Thyroid gland (tissue), 4 donors: ENCODE data around the gene SLC7A1. TPM values are rescaled to one million over a fixed set of nuclear protein-coding genes. Genes with fewer than 3 reads are reported as not detected.

Experiments used
- DNase-seq, 2 donors: peaks; one replicate each; pipeline ENCODE4 v3.0.0-alpha.2; 2019
- H3K27ac ChIP-seq, 3 donors: fragments of 200-600 bp; sonication (generic); 1 replicate in 2 of 3; 2 replicates in 1 of 3; pipeline ENCODE4 v1.5.1; 2016 to 2019; ENCODE audit warnings: mild to moderate bottlenecking in 1 of 3, moderate library complexity in 1 of 3
- H3K27me3 ChIP-seq: fragments of 200-600 bp; sonication (generic); one replicate; pipeline ENCODE4 v1.5.1; 2019
- H3K36me3 ChIP-seq, 2 donors: fragments of 200-600 bp; sonication (generic); one replicate each; pipeline ENCODE4 v1.5.1; 2016 to 2019
- H3K4me1 ChIP-seq, 2 donors: fragments of 200-600 bp; sonication (generic); one replicate each; pipeline ENCODE4 v1.5.1; 2017 to 2019
- H3K4me3 ChIP-seq, 3 donors: fragments of 200-600 bp; sonication (generic); replicated peaks in 1 of 3; 1 replicate in 2 of 3; 2 replicates in 1 of 3; pipeline ENCODE4 v1.5.1; 2016; ENCODE audit warnings: mild to moderate bottlenecking in 1 of 3
- H3K9me3 ChIP-seq: fragments of 200-600 bp; sonication (generic); one replicate; pipeline ENCODE4 v1.5.1; 2017
- POLR2A ChIP-seq, 2 donors: fragments of 450-650 bp; IDR thresholded peaks; one replicate each; pipeline ENCODE4 v1.6.1; 2017; ENCODE audit warnings: antibody characterized with exemption in 2 of 2, mild to moderate bottlenecking in 2 of 2, moderate library complexity in 1 of 2
- WGBS, 2 donors: methylation state at CpG; one replicate each; pipeline ENCODE4 v1.1.5; 2017; 5-methylcytosine and 5-hydroxymethylcytosine counted together
- intact Hi-C: fragments of 100-400 bp; cut with DNase I; formaldehyde crosslinking; loops from one replicate; pipeline ENCODE4 v1.15.1; 2023
- total RNA-seq, 4 donors: library from RNA; depleted of rRNA; stranded (reverse); fragments of >200 nt; gene quantifications; one replicate each; pipeline ENCODE4 v1.2.3, GENCODE V29; 2016
- TF ChIP-seq, protein P1 (sequence below), 6 experiments: fragments of 200-600 bp in 3 of 6; fragments of 450-650 bp in 3 of 6; sonication (generic) in 3 of 6; IDR thresholded peaks; one replicate each; pipeline ENCODE4 v1.5.1; 2016 to 2019; ENCODE audit warnings: antibody characterized with exemption in 6 of 6, mild to moderate bottlenecking in 2 of 6, inconsistent platforms in 1 of 6, moderate library complexity in 1 of 6

Gene SLC7A1
- total RNA-seq, 4 donors from 2014 or later: 12.9 to 31.2 (median 22.5) TPM

DNA sequence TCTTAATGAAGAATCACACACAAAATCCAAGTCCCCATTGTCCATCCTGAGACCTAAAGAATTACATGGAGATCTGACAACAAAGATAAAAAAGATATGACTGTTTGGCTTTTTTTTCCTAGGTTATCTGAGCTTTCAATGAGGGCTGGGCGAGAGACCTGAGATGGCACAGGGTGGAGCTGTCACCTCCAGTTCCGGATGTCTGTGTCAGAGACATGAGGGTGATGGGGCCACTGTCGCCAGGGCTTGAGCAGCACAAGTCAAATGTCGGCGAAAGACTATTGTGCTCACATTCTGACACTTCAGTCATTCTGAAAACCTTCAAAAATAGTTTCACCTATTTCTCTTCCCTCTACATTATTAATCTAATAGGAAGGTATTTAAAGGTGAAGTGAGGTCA is 65.7 kb downstream of the SLC7A1 start:
- no peak overlapping the region for H3K27ac ChIP-seq
- no peaks in the 10 kb centered on the region for H3K4me1 ChIP-seq
- peaks cover 0 to 4% of the 10 kb centered on the region in 2 donors for H3K36me3 ChIP-seq
- H3K9me3 ChIP-seq: no peaks in the 10 kb centered on the region
- WGBS, 2 donors: 93 to 98% methylated on average over 5 of the region's 5 CpGs
- no peak overlapping the region for H3K4me3 ChIP-seq
- TF ChIP-seq, protein P1, sequence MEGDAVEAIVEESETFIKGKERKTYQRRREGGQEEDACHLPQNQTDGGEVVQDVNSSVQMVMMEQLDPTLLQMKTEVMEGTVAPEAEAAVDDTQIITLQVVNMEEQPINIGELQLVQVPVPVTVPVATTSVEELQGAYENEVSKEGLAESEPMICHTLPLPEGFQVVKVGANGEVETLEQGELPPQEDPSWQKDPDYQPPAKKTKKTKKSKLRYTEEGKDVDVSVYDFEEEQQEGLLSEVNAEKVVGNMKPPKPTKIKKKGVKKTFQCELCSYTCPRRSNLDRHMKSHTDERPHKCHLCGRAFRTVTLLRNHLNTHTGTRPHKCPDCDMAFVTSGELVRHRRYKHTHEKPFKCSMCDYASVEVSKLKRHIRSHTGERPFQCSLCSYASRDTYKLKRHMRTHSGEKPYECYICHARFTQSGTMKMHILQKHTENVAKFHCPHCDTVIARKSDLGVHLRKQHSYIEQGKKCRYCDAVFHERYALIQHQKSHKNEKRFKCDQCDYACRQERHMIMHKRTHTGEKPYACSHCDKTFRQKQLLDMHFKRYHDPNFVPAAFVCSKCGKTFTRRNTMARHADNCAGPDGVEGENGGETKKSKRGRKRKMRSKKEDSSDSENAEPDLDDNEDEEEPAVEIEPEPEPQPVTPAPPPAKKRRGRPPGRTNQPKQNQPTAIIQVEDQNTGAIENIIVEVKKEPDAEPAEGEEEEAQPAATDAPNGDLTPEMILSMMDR (IDR thresholded peaks at IDR 0.05): no peak
- no peak for TF ChIP-seq POLR2A (IDR thresholded peaks at IDR 0.05)
- DNase-seq: no peak
- no peaks in the 10 kb centered on the region for H3K27me3 ChIP-seq
- intact Hi-C loops: no loop called here

DNA sequence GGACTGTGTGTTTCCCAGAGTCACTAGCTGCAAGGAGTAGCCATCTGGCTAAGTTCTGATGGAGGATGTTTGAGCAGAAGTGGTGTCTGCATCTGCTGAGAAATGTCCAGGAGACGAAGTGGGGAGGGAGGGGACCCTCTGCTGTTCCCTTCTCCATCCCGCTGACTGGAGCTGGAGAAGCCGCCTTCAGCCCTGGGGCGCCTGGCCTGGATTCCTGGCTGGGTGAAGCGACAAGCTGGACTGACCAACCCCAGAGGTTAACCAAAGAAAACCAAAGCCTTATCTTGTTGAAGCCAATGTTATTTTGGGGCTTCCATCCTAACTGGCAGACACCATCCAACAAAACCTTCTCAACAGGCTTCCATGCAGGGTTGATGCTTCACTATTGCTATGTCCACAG is 67.6 kb downstream of the SLC7A1 start:
- intact Hi-C loops: no loop called here
- peaks cover 0 to 4% of the 10 kb centered on the region in 2 donors for H3K36me3 ChIP-seq

DNA sequence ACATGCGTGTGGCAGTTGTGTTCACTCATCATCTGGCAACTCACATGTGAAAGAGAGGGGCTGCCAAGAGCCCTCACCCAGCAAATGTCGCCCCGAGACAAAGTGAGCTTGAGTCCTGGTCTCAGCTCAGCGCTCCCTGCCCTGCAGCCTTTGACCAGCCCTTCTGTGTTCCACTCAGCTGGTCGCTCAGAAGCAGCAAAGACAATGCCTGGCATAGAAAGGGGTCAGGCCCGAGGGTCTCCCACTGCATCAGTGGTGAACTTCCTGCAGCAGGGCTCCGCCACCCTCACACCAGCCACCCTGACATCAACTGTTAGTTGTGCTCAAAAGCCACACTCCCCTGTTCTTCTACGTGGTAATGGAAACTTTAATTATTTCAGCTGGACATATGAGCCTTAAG is 68.0 kb downstream of the SLC7A1 start:
- intact Hi-C loops: no loop called here
- no peak for TF ChIP-seq POLR2A (IDR thresholded peaks at IDR 0.05)
- TF ChIP-seq, protein P1 (IDR thresholded peaks at IDR 0.05): no peak
- peaks cover 0 to 4% of the 10 kb centered on the region in 2 donors for H3K36me3 ChIP-seq
- no peaks in the 10 kb centered on the region for H3K4me1 ChIP-seq
- no peak overlapping the region for H3K4me3 ChIP-seq
- DNase-seq: no peak
- no peaks in the 10 kb centered on the region for H3K27me3 ChIP-seq
- H3K9me3 ChIP-seq: no peaks in the 10 kb centered on the region
- 84 to 89% methylated on average over 7 to 8 of the region's 8 CpGs for WGBS, 2 donors
- no peak overlapping the region for H3K27ac ChIP-seq

More for the DNA sequence above, 67.6 kb downstream of the SLC7A1 start:
- Histone ChIP-seq H3K27me3 (no peaks in the 10 kb centered on the region), H3K27ac (no peak overlapping the region), H3K9me3 (no peaks in the 10 kb centered on the region), H3K4me1 (no peaks in the 10 kb centered on the region), H3K4me3 (no peak overlapping the region)
- 93 to 94% methylated on average over 5 of the region's 5 CpGs for WGBS, 2 donors
- no peak for DNase-seq
- TF ChIP-seq, protein P1 (IDR thresholded peaks at IDR 0.05): no peak
- no peak for TF ChIP-seq POLR2A (IDR thresholded peaks at IDR 0.05)

DNA sequence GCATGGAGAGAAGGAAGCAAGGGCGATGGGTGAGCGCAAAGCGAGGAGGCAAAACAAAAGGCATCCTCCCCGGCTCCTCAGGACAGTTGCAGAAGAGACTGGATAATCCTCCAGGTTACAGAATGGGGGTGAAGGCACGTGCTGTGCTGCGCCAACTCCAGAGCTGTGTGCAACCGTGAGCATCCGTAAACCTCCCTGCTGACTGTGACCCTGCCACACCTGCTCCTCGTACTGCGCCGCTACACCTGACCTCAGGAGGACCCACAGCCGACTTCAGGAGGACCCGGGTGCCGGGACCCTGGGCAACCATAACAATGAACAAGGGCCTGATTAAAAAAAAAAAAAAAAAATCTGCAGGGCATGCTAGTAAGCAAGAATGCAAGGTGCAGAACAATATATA is 68.7 kb downstream of the SLC7A1 start:
- no peak overlapping the region for H3K27ac ChIP-seq
- H3K27me3 ChIP-seq: no peaks in the 10 kb centered on the region
- intact Hi-C loops: no loop called here
- no peaks in the 10 kb centered on the region for H3K9me3 ChIP-seq
- TF ChIP-seq, protein P1 (IDR thresholded peaks at IDR 0.05): no peak
- no peak overlapping the region for H3K4me3 ChIP-seq
- H3K4me1 ChIP-seq: no peaks in the 10 kb centered on the region
- no peak for DNase-seq
- 96% methylated on average over 14 of the region's 14 CpGs for WGBS, 2 donors
- no peaks in the 10 kb centered on the region for H3K36me3 ChIP-seq

DNA sequence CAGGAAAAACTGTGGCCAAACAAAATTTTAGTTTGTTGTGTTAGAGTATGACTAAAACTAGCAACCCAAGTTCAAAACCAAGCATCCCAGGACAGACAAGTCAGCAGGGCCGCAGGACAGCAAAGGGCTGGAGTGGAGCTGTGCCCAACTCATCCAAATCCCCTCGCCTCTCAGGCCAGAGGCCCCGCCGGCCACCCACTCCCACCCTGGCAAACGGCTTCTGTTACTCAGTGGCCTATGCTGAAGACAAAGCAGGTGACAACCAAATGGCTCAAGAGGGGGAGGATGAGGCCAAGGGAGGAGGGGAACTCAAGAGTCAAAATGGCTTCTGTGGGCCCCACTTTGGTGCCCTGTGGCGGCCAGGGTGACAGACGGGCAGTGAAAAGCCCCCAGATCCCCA is 69.7 kb downstream of the SLC7A1 start:
- 92 to 97% methylated on average over 7 of the region's 7 CpGs for WGBS, 2 donors
- Histone ChIP-seq H3K27ac (no peak overlapping the region), H3K36me3 (no peaks in the 10 kb centered on the region), H3K27me3 (no peaks in the 10 kb centered on the region), H3K4me1 (no peaks in the 10 kb centered on the region), H3K9me3 (no peaks in the 10 kb centered on the region), H3K4me3 (no peak overlapping the region)
- DNase-seq: no peak
- intact Hi-C loops: no loop called here
- TF ChIP-seq POLR2A (IDR thresholded peaks at IDR 0.05): no peak
- TF ChIP-seq, protein P1 (IDR thresholded peaks at IDR 0.05): no peak
